ENCODE data around the gene BRI3.

BRI3 gene

DNA sequence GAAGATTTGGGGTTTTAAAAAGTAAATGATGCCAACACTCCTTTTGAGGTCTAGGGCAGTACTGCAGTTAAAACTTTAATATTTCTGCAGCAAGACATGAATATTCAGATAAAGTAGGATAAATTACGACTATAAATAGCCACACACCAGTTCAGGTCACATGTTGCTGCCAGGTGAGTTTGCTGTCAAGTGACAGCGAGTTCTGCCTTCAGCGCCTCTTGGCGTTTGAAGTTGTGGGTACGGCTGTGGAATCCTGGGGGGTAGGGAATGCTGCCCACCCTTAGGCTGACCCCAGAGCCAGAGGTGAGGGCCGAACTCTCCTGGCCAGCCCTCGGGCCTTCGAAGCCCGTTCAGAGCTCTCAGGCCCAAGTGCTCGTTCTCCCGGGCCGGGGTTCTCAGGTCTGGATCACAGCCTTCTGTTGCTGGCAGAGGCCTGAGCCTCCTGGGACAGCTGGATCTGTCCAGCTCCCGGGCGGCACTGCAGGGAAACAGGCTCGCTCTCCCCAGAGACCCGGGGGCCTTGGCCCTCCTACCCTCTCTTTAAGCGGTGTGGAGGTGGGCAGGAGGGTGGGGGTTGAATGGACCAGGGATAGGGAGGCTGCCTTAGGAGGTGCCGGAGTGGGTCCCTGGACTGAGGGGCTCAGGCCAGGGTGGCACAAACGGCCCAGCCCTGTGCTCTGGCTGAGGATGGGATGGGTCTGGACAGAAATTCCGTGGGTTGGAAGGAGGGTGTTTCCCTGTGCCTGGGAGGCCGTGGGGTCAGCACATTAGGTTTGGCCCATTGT, 5.4 kb downstream of the BRI3 start:
- H3K4me1 Mint-ChIP-seq (ENCODE audit: low read depth) = peaks cover 14% of the 10 kb centered on the region
- H3K4me3 Mint-ChIP-seq = no peak overlapping the region
- peaks cover 5% of the 10 kb centered on the region for H3K36me3 Mint-ChIP-seq (ENCODE audit: low read depth)
- H3K27me3 Mint-ChIP-seq (ENCODE audit: low read depth) = no peaks in the 10 kb centered on the region
- no peak overlapping the region for H3K27ac Mint-ChIP-seq
- H3K9me3 Mint-ChIP-seq = no peaks in the 10 kb centered on the region
- DNase-seq (ENCODE audit: low spot score) = no peak

DNA sequence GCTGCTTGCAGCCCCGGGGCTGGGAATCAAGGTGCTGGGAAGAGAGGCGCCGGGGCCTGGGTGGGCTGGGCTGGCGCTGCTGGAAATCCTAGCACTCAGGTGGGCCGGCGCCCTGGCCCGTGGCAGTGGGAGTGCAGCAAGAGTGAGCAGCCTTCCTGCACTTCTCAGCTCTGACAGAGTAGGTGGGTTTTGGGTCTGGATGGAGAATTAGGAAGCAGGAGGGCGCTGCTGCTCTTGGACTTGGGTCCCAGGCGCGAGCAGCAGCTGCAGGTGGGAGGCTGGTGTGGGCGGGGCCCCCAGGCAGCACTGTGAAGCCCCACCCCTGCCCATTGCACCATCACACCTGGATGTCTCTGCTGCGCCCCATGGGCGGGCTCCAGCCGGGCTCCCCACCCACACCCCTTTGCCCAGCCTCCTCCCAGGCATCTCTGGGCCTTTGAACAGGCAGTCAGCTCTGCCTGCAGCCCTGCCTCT, 6.0 kb downstream of the BRI3 start:
- H3K4me1 Mint-ChIP-seq (ENCODE audit: low read depth) = peaks cover 10% of the 10 kb centered on the region
- no peaks in the 10 kb centered on the region for H3K9me3 Mint-ChIP-seq
- no peak for DNase-seq (ENCODE audit: low spot score)
- peaks cover 4% of the 10 kb centered on the region for H3K36me3 Mint-ChIP-seq (ENCODE audit: low read depth)
- no peak overlapping the region for H3K27ac Mint-ChIP-seq
- no peaks in the 10 kb centered on the region for H3K27me3 Mint-ChIP-seq (ENCODE audit: low read depth)
- no peak overlapping the region for H3K4me3 Mint-ChIP-seq

DNA sequence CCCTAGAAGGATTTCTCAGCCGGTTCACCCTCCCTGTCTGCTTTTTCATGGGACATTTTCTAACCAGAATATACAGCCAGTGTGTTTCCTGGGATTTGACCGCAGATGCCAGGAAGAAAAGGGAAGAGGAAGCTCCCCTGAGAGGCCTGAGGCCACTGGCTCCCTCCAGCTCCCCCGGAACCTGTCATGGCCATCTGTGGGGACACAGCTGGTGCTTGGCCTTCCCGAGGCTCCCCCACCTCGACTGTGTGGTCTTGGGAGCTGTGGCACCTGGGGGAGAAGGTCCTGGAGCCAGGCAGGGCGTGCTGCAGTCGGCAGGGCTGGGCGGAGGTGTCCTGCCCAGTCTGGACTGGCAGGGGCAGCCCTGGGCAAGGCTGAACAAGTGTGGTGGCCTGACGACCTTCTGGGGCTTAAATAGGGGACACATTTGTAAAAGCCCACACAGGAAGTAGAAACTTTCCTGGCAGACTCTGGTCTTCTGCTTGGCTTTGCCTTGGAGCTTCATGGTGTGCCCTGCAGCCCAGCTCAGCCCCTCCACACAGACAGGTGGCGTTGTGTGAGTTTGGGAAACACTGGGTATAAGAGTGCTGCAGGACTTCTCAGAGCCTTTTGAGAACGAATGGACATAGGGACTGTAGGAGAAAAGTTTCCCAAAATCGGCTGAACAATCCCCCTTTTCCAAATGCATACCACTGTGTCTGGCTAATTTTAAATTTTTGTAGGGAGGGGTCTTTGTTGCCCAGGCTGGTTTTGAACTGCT, 6.8 kb downstream of the BRI3 start:
- Mint-ChIP-seq H3K36me3 (ENCODE audit: low read depth) (no peaks in the 10 kb centered on the region), H3K4me1 (ENCODE audit: low read depth) (peaks cover 3% of the 10 kb centered on the region), H3K27ac (no peak overlapping the region), H3K27me3 (ENCODE audit: low read depth) (no peaks in the 10 kb centered on the region), H3K9me3 (no peaks in the 10 kb centered on the region), H3K4me3 (no peak overlapping the region)
- DNase-seq (ENCODE audit: low spot score) = no peak

DNA sequence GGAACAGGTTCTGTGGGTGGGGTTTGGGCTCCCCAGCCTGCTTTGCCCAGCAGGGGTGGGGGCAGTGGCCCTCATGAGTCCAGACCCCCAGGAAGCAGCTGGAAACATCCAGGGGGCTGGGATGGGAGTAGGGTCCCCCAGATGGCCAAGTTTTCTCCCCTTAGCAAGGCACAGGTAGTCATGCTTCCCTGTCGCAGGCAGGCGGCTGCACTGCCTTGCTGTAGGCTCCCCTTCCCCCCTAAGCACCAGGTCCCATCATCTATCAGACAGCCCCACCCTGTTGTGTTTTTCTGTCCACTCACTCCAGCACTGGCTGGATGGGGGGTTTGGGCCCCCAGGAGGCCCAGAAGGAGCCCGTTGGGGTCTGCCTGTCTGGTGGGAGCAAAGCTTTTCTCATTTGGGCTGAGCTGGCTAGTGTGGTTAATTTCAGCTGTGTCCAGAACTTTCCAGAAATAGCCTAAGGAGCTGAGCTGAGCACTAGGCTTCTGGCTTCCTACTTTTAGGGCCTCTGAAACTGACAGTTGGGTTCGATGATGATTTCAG, 7.9 kb downstream of the BRI3 start:
- H3K27me3 Mint-ChIP-seq (ENCODE audit: low read depth) = no peaks in the 10 kb centered on the region
- peaks cover 2% of the 10 kb centered on the region for H3K4me1 Mint-ChIP-seq (ENCODE audit: low read depth)
- H3K36me3 Mint-ChIP-seq (ENCODE audit: low read depth) = no peaks in the 10 kb centered on the region
- H3K4me3 Mint-ChIP-seq = no peak overlapping the region
- no peak overlapping the region for H3K27ac Mint-ChIP-seq
- H3K9me3 Mint-ChIP-seq = no peaks in the 10 kb centered on the region
- DNase-seq (ENCODE audit: low spot score) = no peak

DNA sequence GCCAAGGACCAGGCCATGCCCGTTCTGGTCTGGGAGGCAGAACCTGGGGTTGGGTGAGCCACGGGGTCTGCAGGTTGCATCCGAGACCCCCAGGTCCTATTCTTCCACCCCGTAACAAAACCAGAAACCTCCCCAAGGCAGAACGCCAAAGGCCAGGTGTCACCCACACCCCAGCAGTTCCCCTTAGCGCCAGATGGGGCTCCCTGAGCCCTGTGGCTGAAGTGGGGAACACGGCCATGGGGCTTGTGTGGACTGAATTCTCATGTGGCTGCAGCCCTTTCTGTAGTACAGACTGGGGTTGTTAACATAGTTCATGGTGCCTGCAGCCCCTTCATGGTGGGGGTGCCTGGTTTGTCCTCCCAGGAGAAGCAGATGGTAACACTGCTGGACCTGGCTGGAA, 10.2 kb downstream of the BRI3 start:
- no peaks in the 10 kb centered on the region for H3K4me1 Mint-ChIP-seq (ENCODE audit: low read depth)
- DNase-seq (ENCODE audit: low spot score) = no peak
- no peak overlapping the region for H3K27ac Mint-ChIP-seq
- no peaks in the 10 kb centered on the region for H3K9me3 Mint-ChIP-seq
- H3K4me3 Mint-ChIP-seq = no peak overlapping the region
- no peaks in the 10 kb centered on the region for H3K36me3 Mint-ChIP-seq (ENCODE audit: low read depth)
- H3K27me3 Mint-ChIP-seq (ENCODE audit: low read depth) = no peaks in the 10 kb centered on the region

DNA sequence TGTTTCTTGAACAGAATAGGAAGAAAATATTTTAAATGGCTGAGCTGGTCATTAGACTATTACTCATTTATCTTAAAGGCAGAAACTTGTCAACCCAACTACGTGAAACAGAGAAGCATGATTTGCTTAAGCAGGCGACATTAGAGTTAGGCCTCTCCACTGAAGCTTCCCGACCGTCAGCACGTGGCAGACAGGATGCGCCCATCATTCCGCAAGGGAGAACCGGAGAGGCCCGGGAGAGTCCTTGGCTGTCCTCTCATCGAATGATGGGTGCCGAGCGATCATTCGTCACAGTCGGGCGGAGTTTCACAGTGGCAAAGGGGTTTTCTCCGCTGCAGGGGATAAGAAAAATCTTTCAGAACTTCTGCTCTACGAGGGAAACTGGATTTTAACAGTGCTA, 11.8 kb downstream of the BRI3 start:
- Mint-ChIP-seq H3K9me3 (no peaks in the 10 kb centered on the region), H3K4me3 (no peak overlapping the region), H3K4me1 (ENCODE audit: low read depth) (no peaks in the 10 kb centered on the region), H3K27ac (no peak overlapping the region), H3K27me3 (ENCODE audit: low read depth) (no peaks in the 10 kb centered on the region), H3K36me3 (ENCODE audit: low read depth) (no peaks in the 10 kb centered on the region)
- DNase-seq (ENCODE audit: low spot score) = no peak

DNA sequence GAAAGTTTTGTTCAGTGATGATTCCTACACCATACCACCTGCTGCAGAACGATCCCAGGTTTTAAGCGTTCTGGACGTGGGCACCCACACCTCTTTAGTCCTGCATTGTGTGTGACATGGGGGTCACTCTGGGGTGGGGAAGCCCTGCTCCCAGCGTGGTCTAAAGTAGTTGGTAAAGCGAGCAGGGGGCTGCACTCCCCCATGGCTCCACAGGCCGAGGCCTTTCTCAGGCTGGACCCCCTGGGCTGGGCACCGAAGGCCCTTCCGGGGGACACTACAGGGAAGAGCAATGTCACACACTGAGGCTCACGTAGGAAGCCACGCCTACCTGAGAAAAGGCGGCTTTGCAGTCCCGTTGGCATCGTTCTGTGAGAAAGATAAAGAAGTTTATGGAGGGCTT, 12.3 kb downstream of the BRI3 start:
- no peaks in the 10 kb centered on the region for H3K9me3 Mint-ChIP-seq
- DNase-seq (ENCODE audit: low spot score) = no peak
- no peak overlapping the region for H3K4me3 Mint-ChIP-seq
- H3K4me1 Mint-ChIP-seq (ENCODE audit: low read depth) = no peaks in the 10 kb centered on the region
- H3K36me3 Mint-ChIP-seq (ENCODE audit: low read depth) = no peaks in the 10 kb centered on the region
- H3K27ac Mint-ChIP-seq = no peak overlapping the region
- no peaks in the 10 kb centered on the region for H3K27me3 Mint-ChIP-seq (ENCODE audit: low read depth)

DNA sequence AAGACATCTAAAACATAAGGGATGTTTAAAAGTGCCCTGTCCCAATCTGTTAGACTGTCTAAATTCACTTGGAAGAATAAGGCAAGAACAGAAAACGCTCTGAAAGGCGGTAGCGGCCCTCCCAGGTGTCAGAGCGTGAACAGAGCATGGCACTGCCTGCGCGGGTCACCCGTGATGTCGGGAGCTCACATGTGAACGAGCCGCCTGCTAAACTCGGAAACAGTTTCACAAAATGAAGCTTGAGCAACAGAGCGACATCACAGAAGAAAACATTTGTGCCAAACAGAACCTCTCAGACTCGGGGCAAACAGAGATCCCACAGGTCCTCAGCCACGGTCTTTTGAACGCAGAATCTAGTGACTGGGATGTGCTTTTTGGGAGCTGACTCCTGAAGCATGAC, 12.8 kb downstream of the BRI3 start:
- Mint-ChIP-seq H3K27me3 (ENCODE audit: low read depth) (no peaks in the 10 kb centered on the region), H3K4me1 (ENCODE audit: low read depth) (no peaks in the 10 kb centered on the region), H3K9me3 (no peaks in the 10 kb centered on the region), H3K4me3 (no peak overlapping the region), H3K36me3 (ENCODE audit: low read depth) (no peaks in the 10 kb centered on the region), H3K27ac (no peak overlapping the region)
- no peak for DNase-seq (ENCODE audit: low spot score)

DNA sequence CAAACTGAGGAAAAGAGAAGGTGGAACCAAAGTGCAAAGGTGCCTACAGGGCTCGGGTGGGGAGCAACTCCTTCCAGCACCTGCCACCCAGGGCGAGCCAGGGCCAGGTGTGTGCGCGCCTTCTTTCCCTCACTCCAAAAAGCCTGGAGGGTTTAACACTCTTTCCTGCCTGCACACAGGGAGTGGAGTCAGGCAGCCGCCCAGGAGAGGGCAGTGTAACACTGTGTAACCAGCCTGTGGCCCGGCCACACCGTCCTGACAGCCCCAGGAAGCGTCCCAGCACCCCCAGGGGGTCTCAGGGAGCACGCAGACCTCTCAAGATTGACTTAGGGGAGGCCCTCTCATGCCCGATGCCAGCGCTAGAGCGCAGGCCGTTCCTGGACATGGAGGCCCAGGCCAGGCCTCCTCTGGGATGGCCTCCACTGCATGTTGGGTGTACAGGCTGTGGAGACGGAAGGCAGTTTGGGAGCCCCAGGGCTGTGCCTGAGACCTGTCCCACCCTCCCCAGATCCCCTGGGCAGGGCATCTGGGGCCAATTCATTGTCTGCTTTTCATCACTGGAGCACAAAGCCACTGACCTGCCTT, 13.4 kb downstream of the BRI3 start:
- Mint-ChIP-seq H3K4me3 (no peak overlapping the region), H3K9me3 (no peaks in the 10 kb centered on the region), H3K27ac (no peak overlapping the region), H3K36me3 (ENCODE audit: low read depth) (no peaks in the 10 kb centered on the region), H3K27me3 (ENCODE audit: low read depth) (no peaks in the 10 kb centered on the region), H3K4me1 (ENCODE audit: low read depth) (no peaks in the 10 kb centered on the region)
- no peak for DNase-seq (ENCODE audit: low spot score)

DNA sequence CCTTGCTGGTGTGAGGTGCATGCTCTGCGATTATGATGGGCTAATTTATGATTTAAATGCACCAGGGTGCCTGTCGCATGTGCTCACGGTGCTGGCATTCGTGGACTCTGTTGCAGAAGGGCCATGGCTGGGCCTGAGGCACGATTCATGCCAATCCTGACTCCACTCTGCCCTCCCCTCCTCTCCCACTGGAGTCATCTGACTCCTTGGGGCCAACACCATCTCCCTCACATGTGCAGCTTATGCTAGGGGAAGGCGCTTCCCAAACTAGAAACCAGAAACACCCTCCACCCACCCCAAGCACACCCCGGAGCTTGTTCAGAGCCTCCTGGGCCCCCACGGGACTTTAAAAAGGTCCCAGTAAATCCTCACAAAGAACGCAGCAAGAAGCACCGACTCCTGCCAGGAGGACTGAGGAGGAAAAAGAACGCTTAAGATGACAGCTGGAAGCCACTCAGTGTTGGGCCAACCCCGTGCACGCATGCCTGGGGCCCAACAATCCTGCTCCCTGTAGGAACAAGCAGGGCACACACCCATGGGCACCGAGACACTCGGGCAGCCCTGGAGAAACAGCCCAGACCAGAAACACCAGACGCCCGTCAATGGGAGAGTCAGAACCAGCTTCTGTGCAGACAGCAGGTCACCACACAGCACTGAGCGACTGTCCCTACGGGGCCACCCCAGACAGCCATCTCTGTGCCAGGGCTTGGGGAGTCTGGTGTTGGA, 14.1 kb downstream of the BRI3 start:
- H3K27ac Mint-ChIP-seq = no peak overlapping the region
- H3K27me3 Mint-ChIP-seq (ENCODE audit: low read depth) = no peaks in the 10 kb centered on the region
- H3K36me3 Mint-ChIP-seq (ENCODE audit: low read depth) = no peaks in the 10 kb centered on the region
- no peaks in the 10 kb centered on the region for H3K4me1 Mint-ChIP-seq (ENCODE audit: low read depth)
- no peak overlapping the region for H3K4me3 Mint-ChIP-seq
- H3K9me3 Mint-ChIP-seq = no peaks in the 10 kb centered on the region
- DNase-seq (ENCODE audit: low spot score) = no peak

DNA sequence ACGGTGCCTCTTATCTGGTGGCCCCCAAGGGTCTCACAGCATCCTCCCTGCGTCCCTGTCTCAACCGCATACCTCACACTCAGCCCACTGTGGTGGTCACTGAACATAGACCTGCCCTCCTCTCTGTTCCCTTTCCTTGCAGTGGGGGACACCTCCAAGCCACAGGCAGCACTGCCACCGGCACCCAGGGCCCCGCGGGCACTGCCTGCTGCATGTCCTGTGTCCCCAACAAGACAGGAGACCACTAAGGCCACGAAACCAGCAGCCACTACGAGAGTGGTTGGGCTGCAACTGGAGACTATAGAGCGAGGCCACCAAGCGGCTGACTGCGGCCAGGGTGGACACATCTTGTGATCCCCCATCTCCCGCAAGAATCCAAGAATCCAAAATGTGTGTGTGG, 15.3 kb downstream of the BRI3 start:
- Mint-ChIP-seq H3K27me3 (ENCODE audit: low read depth) (no peaks in the 10 kb centered on the region), H3K4me3 (no peak overlapping the region), H3K27ac (no peak overlapping the region), H3K36me3 (ENCODE audit: low read depth) (no peaks in the 10 kb centered on the region), H3K9me3 (no peaks in the 10 kb centered on the region), H3K4me1 (ENCODE audit: low read depth) (no peaks in the 10 kb centered on the region)
- DNase-seq (ENCODE audit: low spot score) = no peak

DNA sequence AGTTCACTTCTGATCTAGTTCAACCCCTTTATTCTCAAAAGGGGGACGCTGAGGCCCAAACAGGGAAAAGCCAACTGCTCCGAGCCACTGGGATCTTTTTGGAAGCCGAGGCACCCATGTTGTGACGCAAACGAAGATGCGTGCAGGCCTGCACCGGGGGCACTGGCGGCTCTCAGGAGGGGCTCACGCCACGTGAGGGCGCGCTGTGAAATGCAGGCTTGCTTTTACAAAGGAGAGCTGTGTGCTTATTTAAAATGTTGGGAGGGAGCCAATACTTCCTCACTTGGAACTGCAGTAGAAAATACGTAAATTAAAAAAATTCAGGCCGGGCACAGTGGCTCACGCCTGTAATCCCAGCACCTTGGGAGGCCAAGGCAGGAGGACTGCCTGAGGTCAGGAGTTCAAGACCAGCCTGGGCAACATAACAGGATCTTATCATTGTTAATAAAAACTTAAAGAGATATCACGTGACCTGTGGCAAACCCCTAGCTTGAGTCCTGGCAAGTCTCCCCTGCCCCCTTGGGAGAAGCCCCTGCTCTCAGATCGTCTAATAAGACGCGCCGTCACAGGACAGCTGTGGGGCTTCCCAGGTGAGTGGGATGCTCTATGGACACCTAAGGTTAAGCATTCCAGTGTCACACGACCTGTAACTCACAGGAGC, 16.3 kb downstream of the BRI3 start:
- Mint-ChIP-seq H3K36me3 (ENCODE audit: low read depth) (no peaks in the 10 kb centered on the region), H3K27me3 (ENCODE audit: low read depth) (no peaks in the 10 kb centered on the region), H3K4me1 (ENCODE audit: low read depth) (no peaks in the 10 kb centered on the region), H3K9me3 (no peaks in the 10 kb centered on the region), H3K4me3 (no peak overlapping the region), H3K27ac (no peak overlapping the region)
- no peak for DNase-seq (ENCODE audit: low spot score)

DNA sequence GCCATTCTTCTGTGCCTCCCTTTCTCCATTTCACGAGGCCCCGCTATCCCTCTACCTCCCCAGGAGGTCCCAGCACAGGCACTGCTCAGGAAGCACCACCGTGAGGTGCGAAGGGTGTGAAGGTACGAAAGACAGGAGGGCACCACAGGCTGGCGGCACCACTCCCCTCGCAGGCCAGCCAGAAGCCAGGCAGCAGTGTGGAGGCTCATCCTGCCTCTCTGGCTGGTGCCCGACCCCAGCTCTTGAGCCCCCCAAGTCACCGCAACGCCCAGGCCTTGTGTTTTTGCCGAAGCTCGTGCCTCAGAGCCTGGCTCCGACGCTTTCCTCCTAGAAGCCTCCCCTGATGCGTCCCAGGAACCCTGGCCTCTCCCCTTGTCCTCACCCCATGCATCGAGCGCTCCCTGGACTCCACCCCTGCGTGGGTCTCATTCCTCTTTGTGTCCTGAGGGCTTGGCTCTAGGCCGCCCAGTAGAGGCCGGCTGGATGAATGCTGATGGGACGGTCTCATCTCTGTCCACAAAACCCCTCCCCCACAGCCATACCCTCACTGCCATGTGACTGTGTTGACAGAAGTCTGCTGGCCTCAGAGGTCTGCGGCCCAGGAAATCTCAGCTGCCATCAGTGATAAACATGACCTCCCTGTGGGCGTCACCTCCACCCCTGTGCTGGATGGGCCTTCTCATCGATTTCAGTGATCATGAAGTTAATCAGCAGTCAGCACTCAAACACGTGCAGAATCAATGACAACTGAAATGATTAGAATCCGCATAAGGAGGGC, 19.3 kb downstream of the BRI3 start:
- H3K36me3 Mint-ChIP-seq (ENCODE audit: low read depth) = no peaks in the 10 kb centered on the region
- no peak overlapping the region for H3K4me3 Mint-ChIP-seq
- no peaks in the 10 kb centered on the region for H3K4me1 Mint-ChIP-seq (ENCODE audit: low read depth)
- H3K9me3 Mint-ChIP-seq = no peaks in the 10 kb centered on the region
- DNase-seq (ENCODE audit: low spot score) = no peak
- H3K27me3 Mint-ChIP-seq (ENCODE audit: low read depth) = no peaks in the 10 kb centered on the region
- no peak overlapping the region for H3K27ac Mint-ChIP-seq

Measured in T-helper 2 cell treated with Interferon-gamma antibody and Interleukin-4, amounts not matched to agents 5 μg/mL and 100 μg/mL, for 36 hours (primary cell).